ENCODE data around the gene LNX1.

- no peak for TF ChIP-seq POLR2A (IDR thresholded peaks at IDR 0.05; ENCODE audit: low read length)
- TF ChIP-seq GATA1 (IDR thresholded peaks at IDR 0.05; ENCODE audit: low read depth, low read length), result no peak
Measured at GRCh38 chr4:53538756-53539155, 52.5 kb downstream of the LNX1 start.
